Cerebellar nuclear complex (tissue), 1 donor: Measurements from ENCODE around the gene CXCL13.
A peak's percentile ranks its signal among the peaks of the same experiment; 100 is the strongest.
"Not testable (repeated sequence)": the region's sequence is repeated elsewhere in the genome, so short reads cannot be mapped to it uniquely, and the experiment has no call there.

Experiments used
- DNase-seq, 2 experiments: peaks; one replicate each; lab custom pipeline; 2025; lab: John Stamatoyannopoulos, UW

The CXCL13 gene

GRCh38 chr4:77605210-77605902 is at the start of gene CXCL13:
Gene CXCL13, plus strand, starts transcription at chr4:77605820. Its CDS starts 46 bp downstream, at chr4:77605866.
- no peak for DNase-seq

GRCh38 chr4:77560170-77560569 is 45.5 kb upstream of the CXCL13 start:
- no peak for DNase-seq

- DNase-seq: not testable (repeated sequence)
These were observed 43.9 kb upstream of the CXCL13 start for GRCh38 chr4:77561720-77562119.

- DNase-seq: no peak
These were observed 41.4 kb upstream of the CXCL13 start for GRCh38 chr4:77564231-77564630.

- no peak for DNase-seq
These were observed 39.5 kb upstream of the CXCL13 start for GRCh38 chr4:77566148-77566547.

- no peak for DNase-seq
These were observed 38.1 kb upstream of the CXCL13 start for GRCh38 chr4:77567549-77567948.

- not testable (repeated sequence) for DNase-seq
These were observed 35.0 kb upstream of the CXCL13 start for GRCh38 chr4:77570508-77571214.

GRCh38 chr4:77576351-77576750 is 29.3 kb upstream of the CXCL13 start:
- DNase-seq: no peak

GRCh38 chr4:77578145-77578544 is 27.5 kb upstream of the CXCL13 start:
- no peak for DNase-seq

- DNase-seq: no peak
These were observed 26.1 kb upstream of the CXCL13 start for GRCh38 chr4:77579406-77580076.

- no peak for DNase-seq
These were observed 23.9 kb upstream of the CXCL13 start for GRCh38 chr4:77581724-77582123.

- DNase-seq: no peak
These were observed 23.5 kb upstream of the CXCL13 start for GRCh38 chr4:77582156-77582555.

GRCh38 chr4:77582711-77583110 is 22.9 kb upstream of the CXCL13 start:
- DNase-seq: no peak

- no peak for DNase-seq
These were observed 18.7 kb upstream of the CXCL13 start for GRCh38 chr4:77586951-77587383.

GRCh38 chr4:77590482-77590881 is 15.1 kb upstream of the CXCL13 start:
- DNase-seq: no peak

- DNase-seq: no peak
These were observed 14.1 kb upstream of the CXCL13 start for GRCh38 chr4:77591532-77591931.

- no peak for DNase-seq
These were observed 12.5 kb upstream of the CXCL13 start for GRCh38 chr4:77593101-77593500.

GRCh38 chr4:77593993-77594392 is 11.6 kb upstream of the CXCL13 start:
- DNase-seq: no peak

- DNase-seq: no peak
These were observed 10.2 kb upstream of the CXCL13 start for GRCh38 chr4:77595364-77595973.

- no peak for DNase-seq
These were observed 6.2 kb upstream of the CXCL13 start for GRCh38 chr4:77599378-77599777.

- DNase-seq: peak in 1 of 2 experiments; percentile 2
These were observed 4.8 kb upstream of the CXCL13 start for GRCh38 chr4:77600521-77601451.
